ENCODE data around the gene EMX1.

Gene EMX1

DNA sequence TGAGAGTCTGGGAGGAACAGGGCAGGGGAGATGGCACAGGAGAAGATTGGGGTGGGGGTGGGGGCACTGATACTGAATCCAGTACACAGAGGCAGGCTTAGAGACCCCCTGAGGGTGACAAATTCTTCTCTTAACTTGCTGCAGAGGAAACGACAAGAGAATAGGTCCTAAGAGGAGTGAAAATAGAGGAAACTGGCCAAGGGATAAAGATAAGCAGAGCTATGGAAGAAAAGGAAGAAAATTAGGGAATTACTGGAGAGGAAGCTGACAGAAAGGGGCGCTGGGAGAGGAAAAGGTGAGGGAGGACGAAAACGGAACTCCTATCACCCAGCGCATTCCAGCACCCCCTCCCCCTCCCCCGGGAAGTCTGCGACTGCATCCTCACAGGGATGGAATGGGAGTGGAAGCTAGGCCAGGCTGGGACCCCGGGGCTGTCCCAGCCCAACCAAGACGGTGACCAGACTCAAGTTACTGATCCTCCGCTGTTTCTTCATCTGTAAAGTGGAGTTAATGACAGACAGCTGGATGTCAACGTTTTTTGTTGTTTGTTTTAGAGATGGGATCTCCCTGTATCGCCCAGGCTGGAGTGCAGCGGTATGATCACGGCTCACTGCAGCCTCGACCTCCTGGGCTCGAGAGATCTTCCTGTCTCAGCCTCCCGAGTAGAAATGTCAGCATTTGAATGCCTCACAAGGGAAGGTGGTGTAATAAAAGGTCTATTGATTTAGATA is 2.6 kb upstream of the EMX1 start:
- Histone ChIP-seq H3F3A (ENCODE audit: low read depth) (no peaks in the 10 kb centered on the region), H3K27me3 (ENCODE audit: insufficient read depth, low read length, poor library complexity, severe bottlenecking) (no peaks in the 10 kb centered on the region), H3K4me3 (ENCODE audit: low read length, poor library complexity, severe bottlenecking) (no peak overlapping the region), H3K9me3 (ENCODE audit: insufficient read depth, low read depth, low read length) (no peaks in the 10 kb centered on the region), H4K20me1 (ENCODE audit: insufficient read depth, low read length, poor library complexity, severe bottlenecking) (no peaks in the 10 kb centered on the region), H3K4me1 (ENCODE audit: insufficient read depth, low read length, poor library complexity, severe bottlenecking) (no peaks in the 10 kb centered on the region), H3K4me2 (ENCODE audit: low read depth, low read length, poor library complexity, severe bottlenecking) (no peak overlapping the region), H3K79me2 (ENCODE audit: insufficient read depth, low read length) (no peaks in the 10 kb centered on the region), H2AFZ (ENCODE audit: low read length) (no peak overlapping the region), H3K9ac (ENCODE audit: low read depth, low read length, poor library complexity, severe bottlenecking) (no peak overlapping the region), H3K36me3 (ENCODE audit: insufficient read depth, low read length) (no peaks in the 10 kb centered on the region), H3K9me2 (replicated peaks; ENCODE audit: low read depth, low read length) (no peaks in the 10 kb centered on the region)
- no peak for TF ChIP-seq EZH2phosphoT487 (IDR thresholded peaks at IDR 0.05; ENCODE audit: borderline replicate concordance)
- TF ChIP-seq, protein P1, sequence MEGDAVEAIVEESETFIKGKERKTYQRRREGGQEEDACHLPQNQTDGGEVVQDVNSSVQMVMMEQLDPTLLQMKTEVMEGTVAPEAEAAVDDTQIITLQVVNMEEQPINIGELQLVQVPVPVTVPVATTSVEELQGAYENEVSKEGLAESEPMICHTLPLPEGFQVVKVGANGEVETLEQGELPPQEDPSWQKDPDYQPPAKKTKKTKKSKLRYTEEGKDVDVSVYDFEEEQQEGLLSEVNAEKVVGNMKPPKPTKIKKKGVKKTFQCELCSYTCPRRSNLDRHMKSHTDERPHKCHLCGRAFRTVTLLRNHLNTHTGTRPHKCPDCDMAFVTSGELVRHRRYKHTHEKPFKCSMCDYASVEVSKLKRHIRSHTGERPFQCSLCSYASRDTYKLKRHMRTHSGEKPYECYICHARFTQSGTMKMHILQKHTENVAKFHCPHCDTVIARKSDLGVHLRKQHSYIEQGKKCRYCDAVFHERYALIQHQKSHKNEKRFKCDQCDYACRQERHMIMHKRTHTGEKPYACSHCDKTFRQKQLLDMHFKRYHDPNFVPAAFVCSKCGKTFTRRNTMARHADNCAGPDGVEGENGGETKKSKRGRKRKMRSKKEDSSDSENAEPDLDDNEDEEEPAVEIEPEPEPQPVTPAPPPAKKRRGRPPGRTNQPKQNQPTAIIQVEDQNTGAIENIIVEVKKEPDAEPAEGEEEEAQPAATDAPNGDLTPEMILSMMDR (conservative IDR thresholded peaks at IDR 0.05; ENCODE audit: low read length), result no peak

DNA sequence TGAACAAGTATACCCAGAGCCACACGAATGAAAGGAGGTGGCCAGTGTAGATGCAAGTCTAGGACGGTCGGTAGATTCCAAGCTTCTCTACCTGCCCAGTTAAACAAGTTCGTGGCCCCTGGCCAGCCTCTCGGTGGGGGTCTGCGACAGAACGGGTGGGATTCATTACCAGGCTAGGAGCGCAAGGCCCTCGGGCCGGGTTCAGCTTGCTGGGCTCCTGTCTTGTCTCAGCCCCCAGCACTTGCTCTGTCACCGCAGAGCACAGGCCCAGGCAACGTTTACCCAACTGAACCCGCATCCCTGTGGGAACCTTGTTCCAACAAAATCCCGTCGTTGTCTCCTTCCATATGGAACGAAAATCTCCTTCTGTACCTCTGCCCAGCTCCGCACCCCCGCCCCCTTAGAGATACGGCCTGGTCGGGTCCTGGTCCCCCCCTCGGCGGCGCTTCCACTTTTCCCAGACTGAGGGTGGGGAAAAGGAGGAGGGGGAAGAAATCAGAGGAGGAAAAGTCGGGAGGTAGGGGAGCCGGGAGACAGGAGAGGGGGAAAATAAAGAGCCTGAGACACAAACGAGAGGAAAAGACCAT is 1.9 kb upstream of the EMX1 start:
- H3K4me2 ChIP-seq (ENCODE audit: low read depth, low read length, poor library complexity, severe bottlenecking), result no peak overlapping the region
- H3K9me2 ChIP-seq (replicated peaks; ENCODE audit: low read depth, low read length), result no peaks in the 10 kb centered on the region
- no peaks in the 10 kb centered on the region for H3K27me3 ChIP-seq (ENCODE audit: insufficient read depth, low read length, poor library complexity, severe bottlenecking)
- H3K9me3 ChIP-seq (ENCODE audit: insufficient read depth, low read depth, low read length), result no peaks in the 10 kb centered on the region
- TF ChIP-seq, protein P1 (conservative IDR thresholded peaks at IDR 0.05; ENCODE audit: low read length), result no peak
- no peak for TF ChIP-seq EZH2phosphoT487 (IDR thresholded peaks at IDR 0.05; ENCODE audit: borderline replicate concordance)
- H3K36me3 ChIP-seq (ENCODE audit: insufficient read depth, low read length), result no peaks in the 10 kb centered on the region
- H2AFZ ChIP-seq (ENCODE audit: low read length), result no peak overlapping the region
- H3K9ac ChIP-seq (ENCODE audit: low read depth, low read length, poor library complexity, severe bottlenecking), result no peak overlapping the region
- H3K4me3 ChIP-seq (ENCODE audit: low read length, poor library complexity, severe bottlenecking), result no peak overlapping the region
- H4K20me1 ChIP-seq (ENCODE audit: insufficient read depth, low read length, poor library complexity, severe bottlenecking), result no peaks in the 10 kb centered on the region
- H3K79me2 ChIP-seq (ENCODE audit: insufficient read depth, low read length), result no peaks in the 10 kb centered on the region
- H3F3A ChIP-seq (ENCODE audit: low read depth), result no peaks in the 10 kb centered on the region
- H3K4me1 ChIP-seq (ENCODE audit: insufficient read depth, low read length, poor library complexity, severe bottlenecking), result no peaks in the 10 kb centered on the region

DNA sequence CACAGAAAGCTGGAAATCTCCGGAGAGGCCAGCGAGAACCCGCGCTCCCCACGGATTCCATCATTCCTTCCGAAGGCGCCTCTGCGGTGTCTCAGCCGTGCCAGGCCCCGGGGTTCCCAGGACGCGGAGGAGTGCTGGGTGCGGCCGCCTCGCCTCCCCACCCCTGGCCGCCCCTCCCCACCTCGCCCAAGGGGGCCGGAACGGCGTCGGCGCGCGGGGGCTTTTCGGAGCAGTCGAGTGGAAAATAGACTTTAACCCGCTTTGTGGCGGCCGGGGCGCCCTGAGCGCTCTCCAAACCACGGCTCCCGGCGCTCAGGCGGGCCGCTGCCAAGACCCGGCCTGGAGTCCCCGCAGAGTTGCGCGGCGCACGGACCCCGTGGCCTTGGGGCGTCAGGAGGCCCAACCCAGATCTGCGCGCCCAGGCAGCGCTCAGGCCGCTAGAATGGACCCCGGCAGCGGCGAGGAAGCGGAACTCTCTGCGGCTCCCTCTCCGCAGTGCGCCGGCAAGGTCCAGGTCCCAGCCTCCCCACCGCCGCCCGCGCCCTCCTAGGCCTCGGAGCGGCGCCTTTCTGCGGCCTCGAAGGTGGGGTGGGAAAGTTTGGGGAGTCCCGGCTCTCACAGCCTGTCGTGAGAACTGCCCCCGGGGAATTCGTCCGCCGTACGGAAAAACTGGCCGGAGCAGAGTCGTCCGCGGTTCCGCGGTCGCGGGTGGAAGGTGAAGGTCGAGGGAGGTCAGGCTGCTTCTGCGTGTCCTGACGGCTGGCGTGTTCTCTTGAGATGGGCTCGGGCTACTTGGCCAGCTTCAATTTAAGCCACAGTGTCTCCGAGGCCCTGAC is 1.2 kb upstream of the EMX1 start:
- no peak overlapping the region for H3K4me3 ChIP-seq (ENCODE audit: low read length, poor library complexity, severe bottlenecking)
- TF ChIP-seq EZH2phosphoT487 (IDR thresholded peaks at IDR 0.05; ENCODE audit: borderline replicate concordance), result no peak
- TF ChIP-seq, protein P1 (conservative IDR thresholded peaks at IDR 0.05; ENCODE audit: low read length), result no peak
- H3K79me2 ChIP-seq (ENCODE audit: insufficient read depth, low read length), result no peaks in the 10 kb centered on the region
- no peak overlapping the region for H2AFZ ChIP-seq (ENCODE audit: low read length)
- H3K4me2 ChIP-seq (ENCODE audit: low read depth, low read length, poor library complexity, severe bottlenecking), result no peak overlapping the region
- no peak overlapping the region for H3K9ac ChIP-seq (ENCODE audit: low read depth, low read length, poor library complexity, severe bottlenecking)
- no peaks in the 10 kb centered on the region for H3K36me3 ChIP-seq (ENCODE audit: insufficient read depth, low read length)
- H3K27me3 ChIP-seq (ENCODE audit: insufficient read depth, low read length, poor library complexity, severe bottlenecking), result no peaks in the 10 kb centered on the region
- no peaks in the 10 kb centered on the region for H3K9me2 ChIP-seq (replicated peaks; ENCODE audit: low read depth, low read length)
- no peaks in the 10 kb centered on the region for H3F3A ChIP-seq (ENCODE audit: low read depth)
- no peaks in the 10 kb centered on the region for H3K4me1 ChIP-seq (ENCODE audit: insufficient read depth, low read length, poor library complexity, severe bottlenecking)
- H3K9me3 ChIP-seq (ENCODE audit: insufficient read depth, low read depth, low read length), result no peaks in the 10 kb centered on the region
- no peaks in the 10 kb centered on the region for H4K20me1 ChIP-seq (ENCODE audit: insufficient read depth, low read length, poor library complexity, severe bottlenecking)
